ENCODE measurements around the gene GRK2.

GRK2 gene

DNA sequence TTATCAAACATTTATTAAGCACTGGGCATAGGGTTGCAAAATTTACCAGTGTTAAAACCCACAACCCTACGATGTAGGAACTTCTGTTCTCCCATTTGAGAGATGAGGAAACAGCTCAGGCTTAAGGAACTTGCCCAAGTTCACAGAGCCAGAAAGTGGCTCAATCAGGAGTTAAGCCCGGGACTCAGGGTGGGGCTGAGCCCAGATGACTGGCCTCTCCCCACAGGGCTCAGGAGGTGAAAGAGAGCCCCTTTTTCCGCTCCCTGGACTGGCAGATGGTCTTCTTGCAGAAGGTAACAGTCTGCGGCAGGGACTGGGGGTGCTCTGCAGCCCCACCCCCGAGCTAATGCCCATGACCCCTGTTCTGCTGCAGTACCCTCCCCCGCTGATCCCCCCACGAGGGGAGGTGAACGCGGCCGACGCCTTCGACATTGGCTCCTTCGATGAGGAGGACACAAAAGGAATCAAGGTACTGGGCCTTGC, 17.2 kb downstream of the GRK2 start:
- peak in 1 of 5 donors; percentile 0 for DNase-seq

DNA sequence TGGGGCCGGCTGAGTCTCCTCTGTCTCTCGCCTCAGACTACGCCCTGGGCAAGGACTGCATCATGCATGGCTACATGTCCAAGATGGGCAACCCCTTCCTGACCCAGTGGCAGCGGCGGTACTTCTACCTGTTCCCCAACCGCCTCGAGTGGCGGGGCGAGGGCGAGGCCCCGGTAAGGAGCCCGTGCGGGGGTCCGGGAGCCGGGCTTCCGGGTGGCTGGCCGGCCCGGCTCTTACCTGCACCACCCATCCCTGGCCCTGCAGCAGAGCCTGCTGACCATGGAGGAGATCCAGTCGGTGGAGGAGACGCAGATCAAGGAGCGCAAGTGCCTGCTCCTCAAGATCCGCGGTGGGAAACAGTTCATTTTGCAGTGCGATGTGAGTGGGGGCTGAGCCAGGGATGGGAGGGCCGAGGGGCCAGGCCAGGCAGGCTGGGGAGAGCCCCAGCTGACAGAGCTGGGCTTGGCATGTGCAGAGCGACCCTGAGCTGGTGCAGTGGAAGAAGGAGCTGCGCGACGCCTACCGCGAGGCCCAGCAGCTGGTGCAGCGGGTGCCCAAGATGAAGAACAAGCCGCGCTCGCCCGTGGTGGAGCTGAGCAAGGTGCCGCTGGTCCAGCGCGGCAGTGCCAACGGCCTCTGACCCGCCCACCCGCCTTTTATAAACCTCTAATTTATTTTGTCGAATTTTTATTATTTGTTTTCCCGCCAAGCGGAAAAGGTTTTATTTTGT, 18.7 kb downstream of the GRK2 start:
- peak in 1 of 5 donors; percentile 1 for DNase-seq

DNA sequence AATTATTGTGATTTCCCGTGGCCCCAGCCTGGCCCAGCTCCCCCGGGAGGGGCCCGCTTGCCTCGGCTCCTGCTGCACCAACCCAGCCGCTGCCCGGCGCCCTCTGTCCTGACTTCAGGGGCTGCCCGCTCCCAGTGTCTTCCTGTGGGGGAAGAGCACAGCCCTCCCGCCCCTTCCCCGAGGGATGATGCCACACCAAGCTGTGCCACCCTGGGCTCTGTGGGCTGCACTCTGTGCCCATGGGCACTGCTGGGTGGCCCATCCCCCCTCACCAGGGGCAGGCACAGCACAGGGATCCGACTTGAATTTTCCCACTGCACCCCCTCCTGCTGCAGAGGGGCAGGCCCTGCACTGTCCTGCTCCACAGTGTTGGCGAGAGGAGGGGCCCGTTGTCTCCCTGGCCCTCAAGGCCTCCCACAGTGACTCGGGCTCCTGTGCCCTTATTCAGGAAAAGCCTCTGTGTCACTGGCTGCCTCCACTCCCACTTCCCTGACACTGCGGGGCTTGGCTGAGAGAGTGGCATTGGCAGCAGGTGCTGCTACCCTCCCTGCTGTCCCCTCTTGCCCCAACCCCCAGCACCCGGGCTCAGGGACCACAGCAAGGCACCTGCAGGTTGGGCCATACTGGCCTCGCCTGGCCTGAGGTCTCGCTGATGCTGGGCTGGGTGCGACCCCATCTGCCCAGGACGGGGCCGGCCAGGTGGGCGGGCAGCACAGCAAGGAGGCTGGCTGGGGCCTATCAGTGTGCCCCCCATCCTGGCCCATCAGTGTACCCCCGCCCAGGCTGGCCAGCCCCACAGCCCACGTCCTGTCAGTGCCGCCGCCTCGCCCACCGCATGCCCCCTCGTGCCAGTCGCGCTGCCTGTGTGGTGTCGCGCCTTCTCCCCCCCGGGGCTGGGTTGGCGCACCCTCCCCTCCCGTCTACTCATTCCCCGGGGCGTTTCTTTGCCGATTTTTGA, 19.5 kb downstream of the GRK2 start:
- peak in 1 of 5 donors; percentile 44 for DNase-seq

DNA sequence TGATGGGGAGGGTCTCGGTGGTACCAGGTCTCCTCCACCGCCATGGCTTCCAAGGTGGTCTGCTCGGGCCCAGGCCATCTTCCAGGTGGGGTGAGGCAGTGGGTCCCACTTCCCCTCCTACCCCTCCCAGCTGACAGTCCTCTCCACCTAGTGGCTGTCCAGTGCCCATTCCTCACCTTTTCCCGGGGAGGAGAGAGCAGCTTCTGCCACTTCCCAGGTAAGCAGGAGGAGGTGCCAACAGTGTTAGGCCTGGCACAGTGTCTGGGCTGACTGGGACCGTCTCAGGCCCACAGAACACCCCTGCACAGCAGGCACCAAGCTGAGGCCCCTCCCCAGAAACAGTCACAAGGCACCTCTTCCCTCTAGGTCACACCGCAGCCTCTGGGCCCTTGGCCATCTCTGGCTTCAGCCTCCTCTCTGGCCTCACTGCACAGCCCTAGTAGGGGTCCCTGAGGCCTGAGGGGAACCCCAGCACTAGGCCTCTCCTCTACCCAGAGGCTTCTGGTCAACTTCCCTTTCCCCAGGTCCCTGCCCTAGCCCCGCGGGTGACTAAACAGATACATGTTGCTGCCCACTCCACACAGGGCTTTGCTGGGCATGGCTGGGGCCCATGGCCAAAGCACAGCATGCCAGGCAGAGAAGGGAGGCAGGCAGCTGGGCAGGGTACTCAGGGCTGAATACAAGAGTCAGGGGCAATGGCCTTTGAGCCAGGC, 20.5 kb downstream of the GRK2 start:
- DNase-seq: peak in 1 of 5 donors; percentile 40

DNA sequence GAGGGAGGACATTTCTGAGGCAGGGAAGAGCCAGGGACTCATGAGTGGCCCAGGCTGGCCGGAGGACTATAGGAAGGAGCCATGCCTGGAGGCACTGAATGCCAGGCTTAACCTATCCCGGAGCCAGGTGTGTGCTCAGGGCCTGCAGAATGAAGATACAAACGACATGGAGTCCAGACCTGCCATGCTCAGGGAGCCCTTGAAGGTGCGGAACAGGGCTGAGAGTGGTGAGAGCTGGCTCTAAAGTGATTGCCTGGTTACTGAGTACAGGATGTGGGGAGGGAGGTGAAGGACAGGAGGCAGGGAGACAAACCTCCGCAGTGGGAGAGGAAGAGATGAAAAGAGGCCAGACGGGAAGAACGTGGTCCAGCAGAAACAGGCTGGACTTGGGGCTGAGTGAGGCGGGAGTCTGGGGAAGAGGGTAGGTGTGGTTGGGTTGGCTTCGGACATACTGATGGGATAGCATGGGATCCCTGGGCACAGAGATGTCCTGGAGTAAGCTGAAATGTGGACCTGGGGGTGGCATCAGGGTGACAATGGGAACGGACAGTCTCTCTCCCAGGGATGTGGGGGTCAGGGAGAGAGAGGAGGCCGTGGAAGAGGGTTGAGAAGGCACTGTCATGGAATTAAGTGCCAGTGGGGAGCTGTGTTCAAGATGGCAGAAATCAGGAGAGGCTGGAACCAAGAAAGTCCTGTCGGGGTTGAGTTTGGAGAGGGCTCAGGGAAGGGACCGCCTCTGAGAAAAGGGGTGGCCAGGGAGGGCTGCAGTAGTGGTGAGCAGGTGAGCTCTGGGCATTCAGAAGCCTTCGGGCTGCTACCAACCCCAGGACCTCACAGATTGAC, 21.3 kb downstream of the GRK2 start:
- peak in 1 of 5 donors; percentile 82 for DNase-seq

DNA sequence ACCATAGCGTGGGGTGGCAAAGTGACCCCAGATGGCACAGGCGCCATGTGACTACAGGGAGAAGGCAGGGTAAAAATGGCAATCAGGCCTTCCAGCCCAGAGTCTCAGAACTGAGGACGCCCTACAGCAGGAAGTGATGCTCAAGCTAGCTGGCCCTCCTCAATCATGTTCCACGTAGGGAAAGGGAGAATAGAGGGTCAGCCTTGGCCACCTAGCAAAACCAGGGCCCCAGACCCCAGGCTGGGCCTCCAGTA, 21.9 kb downstream of the GRK2 start:
- no peak for DNase-seq

DNA sequence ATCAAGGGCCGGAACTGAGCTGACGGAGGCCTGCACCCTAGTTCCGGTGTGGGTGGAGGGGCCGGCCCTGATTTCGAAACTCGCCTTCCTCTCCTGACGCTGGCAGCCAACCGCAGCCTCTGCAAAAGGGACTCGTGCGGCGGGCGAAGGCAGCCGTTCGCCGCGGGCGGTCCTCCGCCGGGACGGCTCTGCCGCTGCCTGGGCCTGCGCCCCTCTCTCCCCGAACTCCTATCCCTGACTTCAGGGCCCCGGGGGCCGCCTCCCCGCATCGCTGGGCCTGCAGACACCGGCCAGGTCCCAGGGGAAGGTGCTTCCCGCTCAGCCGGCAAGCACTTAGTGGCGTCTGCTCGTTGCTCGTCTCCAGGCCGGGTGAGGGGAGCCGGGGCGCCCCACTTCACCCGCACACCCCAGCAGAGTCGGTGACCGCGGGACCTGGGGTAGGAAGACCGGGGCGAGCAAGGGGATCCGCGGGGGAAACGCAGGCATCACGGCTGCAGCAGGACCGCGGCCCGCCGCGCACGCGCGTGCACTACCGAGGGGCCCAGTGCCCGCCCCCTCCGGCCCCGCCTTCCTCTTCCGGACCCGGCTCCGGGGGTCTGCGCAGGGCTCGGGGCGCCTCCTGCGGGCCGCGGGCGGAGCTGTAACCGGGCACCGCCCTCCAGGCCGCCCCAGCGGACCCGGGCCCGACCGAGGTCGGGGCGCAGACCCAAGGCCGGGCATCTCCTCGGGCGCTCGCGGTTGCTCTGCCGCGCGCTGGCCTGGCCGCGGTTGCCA, 22.4 kb downstream of the GRK2 start:
- peak; percentile 78 to 94 (median 85) for DNase-seq

DNA sequence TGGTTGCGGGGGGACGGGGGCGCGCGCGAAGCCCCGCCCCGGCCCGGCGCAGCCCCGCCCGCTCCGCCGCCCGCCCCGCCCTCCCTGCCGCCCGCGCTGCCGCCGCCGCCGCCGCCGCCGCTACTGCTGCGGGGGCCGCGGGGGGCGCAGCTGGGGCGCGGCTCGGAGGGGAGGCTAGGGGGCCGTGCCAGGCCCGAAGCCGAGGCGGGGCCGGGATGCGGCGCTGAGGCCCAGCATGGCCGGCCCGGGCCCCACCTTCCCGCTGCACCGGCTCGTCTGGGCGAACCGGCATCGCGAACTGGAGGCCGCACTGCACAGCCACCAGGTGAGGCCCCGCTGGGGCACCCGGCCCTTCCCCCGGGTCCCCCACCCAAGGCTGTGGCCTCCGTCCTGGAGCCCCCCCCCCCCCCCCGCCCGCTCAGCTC, 23.0 kb downstream of the GRK2 start, which contains the start of gene ANKRD13D:
Gene ANKRD13D, plus strand, starts transcription at position 78 of the 425 bp plus-strand sequence. Its CDS starts 158 bp downstream, at position 236.
- no peak for DNase-seq

DNA sequence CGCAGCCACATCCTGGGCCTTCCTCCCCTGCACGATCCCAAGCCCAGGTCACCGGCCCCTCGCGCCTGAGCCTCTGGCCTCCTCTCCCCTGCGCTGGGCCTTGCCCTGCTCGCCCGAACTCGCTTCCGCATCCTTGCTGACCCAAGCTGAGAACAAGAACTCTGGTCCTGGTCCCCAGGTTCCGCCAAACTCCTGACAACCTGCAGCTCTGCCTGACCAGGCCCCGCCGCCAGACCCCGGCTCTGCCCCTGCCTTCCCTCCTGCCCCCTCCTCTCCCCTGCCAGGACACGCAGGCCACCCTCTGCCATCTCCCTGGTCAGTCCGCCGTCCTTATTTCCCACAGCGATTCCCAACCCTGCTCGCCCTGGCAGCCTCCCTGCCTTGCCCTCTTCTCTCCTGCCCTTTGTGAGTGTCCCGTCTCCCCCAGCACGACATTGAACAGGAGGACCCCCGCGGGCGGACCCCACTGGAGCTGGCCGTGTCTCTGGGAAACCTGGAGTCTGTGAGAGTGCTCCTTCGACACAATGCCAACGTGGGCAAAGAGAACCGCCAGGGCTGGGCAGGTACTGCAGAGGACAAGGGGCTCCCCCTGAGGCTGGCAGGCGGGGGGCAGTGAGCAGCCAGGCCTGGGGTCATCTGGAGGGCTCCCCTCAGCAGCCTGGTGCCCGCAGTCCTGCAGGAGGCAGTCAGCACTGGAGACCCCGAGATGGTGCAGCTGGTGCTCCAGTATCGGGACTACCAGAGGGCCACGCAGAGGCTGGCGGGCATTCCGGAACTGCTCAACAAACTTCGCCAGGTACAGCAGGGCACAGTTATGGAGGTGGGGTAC, 23.6 kb downstream of the GRK2 start:
- peak in 1 of 5 donors; percentile 2 for DNase-seq

DNA sequence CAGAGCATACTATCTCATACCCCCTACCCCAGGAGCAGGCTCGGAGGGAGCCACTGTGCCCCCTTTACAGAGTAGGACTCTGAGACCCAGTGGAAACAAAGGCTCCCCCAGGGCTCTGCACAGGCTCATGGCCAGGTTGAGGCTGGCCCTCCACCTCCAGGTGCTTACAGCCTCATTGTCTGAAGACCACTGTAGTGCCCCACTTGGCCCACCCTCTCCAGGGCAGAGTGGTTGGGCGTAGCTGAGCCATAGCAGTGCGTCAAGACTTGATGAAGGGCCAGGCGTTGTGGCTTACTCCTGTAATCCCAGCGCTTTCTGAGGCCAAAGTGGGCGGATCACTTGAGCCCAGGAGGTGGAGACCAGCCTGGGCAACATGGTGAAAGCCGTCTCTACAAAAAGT, 24.5 kb downstream of the GRK2 start:
- peak in 1 of 5 donors; percentile 1 for DNase-seq

DNA sequence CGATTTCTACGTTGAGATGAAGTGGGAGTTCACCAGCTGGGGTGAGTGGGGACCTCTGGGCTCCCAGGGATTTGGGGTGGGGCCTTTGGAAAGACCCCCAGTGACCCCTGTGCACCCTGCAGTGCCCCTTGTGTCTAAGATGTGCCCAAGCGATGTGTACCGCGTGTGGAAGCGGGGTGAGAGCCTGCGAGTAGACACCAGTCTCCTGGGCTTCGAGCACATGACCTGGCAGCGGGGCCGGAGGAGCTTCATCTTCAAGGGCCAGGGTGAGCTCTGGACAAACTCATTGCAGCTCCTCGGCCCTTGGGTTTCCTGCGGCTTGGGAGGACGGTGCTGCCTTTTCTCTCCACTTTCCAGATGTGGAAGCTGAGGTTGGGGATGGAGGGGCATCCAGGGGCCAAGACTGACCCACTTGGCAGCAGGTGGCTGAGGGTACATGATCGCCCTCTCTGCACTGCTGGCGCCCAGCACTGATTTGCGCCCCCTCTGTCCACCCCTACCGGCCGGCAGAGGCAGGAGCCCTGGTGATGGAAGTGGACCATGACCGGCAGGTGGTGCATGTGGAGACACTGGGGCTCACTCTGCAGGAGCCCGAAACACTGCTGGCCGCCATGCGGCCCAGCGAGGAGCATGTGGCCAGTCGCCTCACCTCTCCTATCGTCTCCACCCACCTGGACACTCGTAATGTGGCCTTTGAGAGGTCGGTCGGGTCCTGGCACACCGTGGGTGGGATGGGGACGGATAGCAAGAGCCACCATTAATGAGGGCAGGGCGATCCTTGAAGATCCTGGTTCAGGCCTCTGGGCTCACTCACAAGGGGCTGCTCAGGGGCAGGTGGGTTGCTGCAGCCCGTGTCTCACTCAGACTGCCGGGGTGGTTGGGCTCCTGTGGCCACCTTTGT, 25.5 kb downstream of the GRK2 start:
- peak in 1 of 5 donors; percentile 0 for DNase-seq

DNA sequence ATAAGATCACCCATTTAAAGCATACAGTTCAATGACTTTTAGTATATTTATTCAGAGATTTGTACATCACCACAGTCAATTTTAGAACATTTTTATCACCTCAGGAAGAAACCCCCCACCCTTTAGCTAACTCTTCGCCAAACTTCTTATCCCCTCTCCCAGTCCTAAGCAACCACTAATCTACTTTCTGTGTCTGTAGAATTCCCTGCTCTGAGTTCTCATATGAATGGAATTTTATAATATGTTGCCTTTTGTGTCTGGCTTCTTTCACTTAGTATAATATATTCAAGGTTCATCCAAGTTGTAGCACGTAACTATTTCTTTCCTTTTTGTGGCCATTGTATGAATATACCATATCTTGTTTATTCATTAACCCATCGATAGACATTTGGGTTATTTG, 26.4 kb downstream of the GRK2 start:
- DNase-seq: no peak

DNA sequence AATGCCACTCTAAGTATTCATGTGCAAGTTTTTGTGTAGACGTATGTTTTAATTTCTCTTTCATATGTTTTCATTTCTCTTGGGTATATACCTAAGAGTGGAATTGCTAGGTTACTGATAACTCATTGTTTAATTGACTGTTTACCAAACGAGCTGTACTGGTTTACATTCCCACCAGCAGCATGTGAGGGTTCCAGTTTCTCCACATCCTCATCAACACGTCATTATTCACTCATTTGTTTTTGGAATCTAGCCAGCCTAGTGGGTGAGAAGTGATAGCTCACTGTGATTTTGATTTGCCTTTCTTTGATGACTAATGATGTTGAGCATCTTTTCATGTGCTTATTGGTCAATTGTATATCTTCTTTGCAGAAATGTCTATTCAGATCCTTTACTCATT, 26.8 kb downstream of the GRK2 start:
- DNase-seq: no peak

DNA sequence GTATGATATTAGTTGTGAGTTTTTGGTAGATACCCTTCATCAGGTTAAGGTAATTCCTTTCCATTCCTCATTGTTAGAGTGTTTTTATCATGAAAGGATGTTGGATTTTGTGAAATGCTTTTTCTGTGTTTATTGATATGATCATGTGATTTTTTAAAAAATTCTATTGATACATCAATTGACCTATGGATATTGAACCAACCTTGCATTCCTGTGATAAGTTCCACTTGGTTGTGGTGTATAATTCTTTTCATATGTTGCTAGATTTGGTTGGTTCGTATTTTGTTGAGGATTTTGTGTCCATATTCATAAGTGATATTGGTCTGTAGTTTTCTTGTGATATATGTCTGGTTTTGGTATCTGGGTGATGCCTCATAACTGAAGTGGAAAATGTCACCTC, 29.6 kb downstream of the GRK2 start:
- DNase-seq: no peak

DNA sequence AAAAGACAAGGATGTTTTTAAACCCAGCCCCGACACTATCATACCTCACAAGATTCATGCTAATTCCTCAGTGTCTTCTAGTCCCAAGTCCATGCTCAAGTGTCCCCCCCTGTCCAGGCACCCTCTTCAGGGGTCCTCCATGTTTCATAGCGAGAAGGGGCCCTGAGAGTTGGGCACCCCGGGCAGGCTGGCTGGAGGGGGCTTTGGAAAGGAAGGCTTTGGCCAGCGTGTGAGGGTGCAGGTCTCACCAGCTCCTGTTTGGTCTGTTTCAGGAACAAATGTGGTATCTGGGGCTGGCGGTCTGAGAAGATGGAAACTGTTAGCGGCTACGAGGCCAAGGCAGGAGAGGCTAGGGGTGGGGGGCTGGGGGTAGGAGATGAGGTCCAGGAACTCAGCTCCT, 32.5 kb downstream of the GRK2 start:
- DNase-seq: no peak

DNA sequence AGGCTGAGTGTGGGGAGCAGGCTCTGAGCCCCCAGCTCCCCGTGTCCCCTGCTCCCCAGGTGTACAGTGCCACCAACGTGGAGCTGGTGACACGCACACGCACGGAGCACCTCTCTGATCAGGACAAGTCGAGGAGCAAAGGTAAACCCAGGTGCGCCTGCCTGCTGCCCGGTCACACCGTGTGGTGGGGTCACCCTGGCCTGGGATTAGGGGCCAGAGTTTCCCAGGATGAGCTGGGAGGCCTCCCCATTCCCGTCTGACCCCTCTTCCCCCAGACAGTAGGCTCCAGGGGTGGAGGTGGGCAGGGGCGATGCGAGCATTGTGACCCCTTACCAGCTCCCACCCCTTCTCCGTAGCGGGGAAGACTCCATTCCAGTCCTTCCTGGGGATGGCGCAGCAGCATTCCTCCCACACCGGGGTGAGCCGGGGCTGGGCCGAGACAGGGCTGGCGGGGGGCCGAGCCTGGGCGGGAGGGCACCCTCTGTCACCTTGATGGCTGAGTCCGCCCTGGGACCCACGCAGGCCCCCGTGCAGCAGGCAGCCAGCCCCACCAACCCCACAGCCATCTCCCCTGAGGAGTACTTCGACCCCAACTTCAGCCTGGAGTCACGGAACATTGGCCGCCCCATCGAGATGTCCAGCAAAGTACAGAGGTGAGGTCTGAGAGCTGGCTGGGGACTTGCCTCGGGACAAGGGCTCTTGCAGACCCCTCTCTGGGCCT, 33.4 kb downstream of the GRK2 start:
- DNase-seq: no peak

DNA sequence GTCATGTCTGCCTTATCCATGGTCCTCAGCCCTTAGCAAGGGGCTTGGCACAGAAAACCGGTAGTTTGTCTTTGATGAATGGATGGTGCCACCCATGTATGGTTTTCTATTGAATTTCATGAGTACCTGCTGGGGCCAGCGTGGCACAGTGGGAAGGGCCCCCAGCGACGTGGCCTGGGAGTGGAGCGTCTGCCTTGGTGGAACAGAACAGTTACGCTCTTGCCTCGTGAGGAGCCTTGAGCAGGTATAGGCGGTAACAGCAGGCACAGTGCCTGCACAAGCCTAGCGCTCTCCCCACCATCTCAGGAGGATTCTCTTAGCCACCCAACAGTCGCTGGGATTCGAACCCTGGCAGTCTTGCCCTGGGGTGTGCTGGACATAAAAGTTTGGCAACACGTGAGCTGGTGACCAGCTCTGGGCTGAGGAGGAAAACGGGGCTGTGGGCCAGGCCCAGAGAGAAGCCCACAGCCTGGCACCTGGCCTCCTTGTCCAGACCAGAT, 34.0 kb downstream of the GRK2 start:
- no peak for DNase-seq

DNA sequence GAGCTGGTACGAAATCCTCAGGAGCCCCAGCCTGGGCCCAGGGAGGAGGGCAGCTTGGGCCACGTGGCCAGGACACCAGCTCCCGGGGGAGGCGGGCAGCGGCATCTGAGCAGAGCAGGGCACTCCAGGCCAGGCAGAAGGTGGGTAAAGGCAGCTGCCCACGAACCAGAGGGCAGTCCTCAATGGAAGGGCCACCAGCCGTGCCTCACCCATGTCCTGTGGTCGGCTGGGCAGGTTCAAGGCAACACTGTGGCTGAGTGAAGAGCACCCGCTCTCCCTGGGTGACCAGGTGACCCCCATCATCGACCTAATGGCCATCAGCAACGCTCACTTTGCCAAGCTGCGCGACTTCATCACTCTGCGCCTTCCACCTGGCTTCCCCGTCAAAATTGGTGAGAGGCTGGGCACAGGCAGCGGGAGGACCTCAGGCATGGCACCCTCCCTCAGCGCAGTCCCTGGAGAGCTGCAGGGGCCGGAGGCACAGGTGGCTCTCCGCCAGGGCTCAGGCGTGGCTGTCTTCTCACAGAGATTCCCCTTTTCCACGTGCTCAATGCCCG, 34.6 kb downstream of the GRK2 start:
- DNase-seq: no peak

Measured in T-helper 1 cell (primary cell).